Ishikawa (cell line): ENCODE measurements around the gene C2CD2.

Source experiments
- CEBPB ChIP-seq: IDR thresholded peaks from 2 replicates; pipeline ENCODE4 v1.6.1; 2012
- CREB1 ChIP-seq: IDR thresholded peaks from 2 replicates; pipeline ENCODE4 v1.6.1; 2012; ENCODE audit warnings: low read depth
- EGR1 ChIP-seq: IDR thresholded peaks from 2 replicates; pipeline ENCODE4 v1.6.1; 2012
- EP300 ChIP-seq: IDR thresholded peaks from 2 replicates; pipeline ENCODE4 v1.6.1; 2012; ENCODE audit warnings: borderline replicate concordance
- FOXM1 ChIP-seq: IDR thresholded peaks from 2 replicates; pipeline ENCODE4 v1.6.1; 2012; ENCODE audit warnings: low read depth, borderline replicate concordance
- NFIC ChIP-seq: IDR thresholded peaks from 2 replicates; pipeline ENCODE4 v1.6.1; 2012
- RAD21 ChIP-seq: IDR thresholded peaks from 2 replicates; pipeline ENCODE4 v1.6.1; 2012; ENCODE audit warnings: low read depth
- TAF1 ChIP-seq: IDR thresholded peaks from 2 replicates; pipeline ENCODE4 v1.6.1; 2012; ENCODE audit warnings: low read depth, mild to moderate bottlenecking
- TCF12 ChIP-seq: IDR thresholded peaks from 2 replicates; pipeline ENCODE4 v1.6.1; 2012; ENCODE audit warnings: low read depth
- TEAD4 ChIP-seq: IDR thresholded peaks from 2 replicates; pipeline ENCODE4 v1.6.1; 2012
- YY1 ChIP-seq: IDR thresholded peaks from 2 replicates; pipeline ENCODE4 v1.6.1; 2012; ENCODE audit warnings: low read depth
- ZBTB7A ChIP-seq: IDR thresholded peaks from 2 replicates; pipeline ENCODE4 v1.6.1; 2012; ENCODE audit warnings: low read depth
- TF ChIP-seq, protein P1 (sequence below): IDR thresholded peaks from 2 replicates; pipeline ENCODE4 v1.6.1; 2012
- TF ChIP-seq, protein P2 (sequence below): IDR thresholded peaks from 2 replicates; pipeline ENCODE4 v1.6.1; 2012; ENCODE audit warnings: low read depth, mild to moderate bottlenecking
- TF ChIP-seq, protein P3 (sequence below): IDR thresholded peaks from 2 replicates; pipeline ENCODE4 v1.6.1; 2012

C2CD2 gene

DNA sequence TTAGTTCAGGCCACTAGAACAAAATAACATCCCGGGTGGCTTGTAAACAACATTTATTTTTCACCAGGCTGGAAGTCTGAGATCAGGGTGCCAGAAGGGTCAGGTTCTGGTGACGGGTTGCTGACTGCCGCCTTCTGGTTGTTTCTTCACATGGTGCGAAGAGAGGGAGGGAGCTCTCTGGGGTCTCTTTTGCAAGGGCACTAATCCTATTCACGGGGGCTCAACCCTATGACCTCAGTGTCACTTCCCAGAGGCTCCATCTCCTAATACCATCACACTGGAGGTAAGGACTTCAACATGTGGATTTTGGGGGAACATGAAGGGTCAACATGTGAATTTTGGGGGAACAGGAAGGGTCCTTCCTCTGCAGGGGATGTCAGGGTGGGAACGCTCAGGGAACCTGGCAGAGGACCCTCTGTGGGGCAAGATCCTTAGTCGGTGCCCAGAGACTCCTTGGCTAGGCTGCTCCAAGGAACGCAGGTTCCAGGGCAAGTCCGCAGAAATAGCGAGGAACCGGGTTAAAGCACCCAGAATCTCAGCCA, 8.7 kb upstream of the C2CD2 start:
- TF ChIP-seq, protein P1, sequence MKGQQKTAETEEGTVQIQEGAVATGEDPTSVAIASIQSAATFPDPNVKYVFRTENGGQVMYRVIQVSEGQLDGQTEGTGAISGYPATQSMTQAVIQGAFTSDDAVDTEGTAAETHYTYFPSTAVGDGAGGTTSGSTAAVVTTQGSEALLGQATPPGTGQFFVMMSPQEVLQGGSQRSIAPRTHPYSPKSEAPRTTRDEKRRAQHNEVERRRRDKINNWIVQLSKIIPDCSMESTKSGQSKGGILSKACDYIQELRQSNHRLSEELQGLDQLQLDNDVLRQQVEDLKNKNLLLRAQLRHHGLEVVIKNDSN = no peak
- TF ChIP-seq, protein P2, sequence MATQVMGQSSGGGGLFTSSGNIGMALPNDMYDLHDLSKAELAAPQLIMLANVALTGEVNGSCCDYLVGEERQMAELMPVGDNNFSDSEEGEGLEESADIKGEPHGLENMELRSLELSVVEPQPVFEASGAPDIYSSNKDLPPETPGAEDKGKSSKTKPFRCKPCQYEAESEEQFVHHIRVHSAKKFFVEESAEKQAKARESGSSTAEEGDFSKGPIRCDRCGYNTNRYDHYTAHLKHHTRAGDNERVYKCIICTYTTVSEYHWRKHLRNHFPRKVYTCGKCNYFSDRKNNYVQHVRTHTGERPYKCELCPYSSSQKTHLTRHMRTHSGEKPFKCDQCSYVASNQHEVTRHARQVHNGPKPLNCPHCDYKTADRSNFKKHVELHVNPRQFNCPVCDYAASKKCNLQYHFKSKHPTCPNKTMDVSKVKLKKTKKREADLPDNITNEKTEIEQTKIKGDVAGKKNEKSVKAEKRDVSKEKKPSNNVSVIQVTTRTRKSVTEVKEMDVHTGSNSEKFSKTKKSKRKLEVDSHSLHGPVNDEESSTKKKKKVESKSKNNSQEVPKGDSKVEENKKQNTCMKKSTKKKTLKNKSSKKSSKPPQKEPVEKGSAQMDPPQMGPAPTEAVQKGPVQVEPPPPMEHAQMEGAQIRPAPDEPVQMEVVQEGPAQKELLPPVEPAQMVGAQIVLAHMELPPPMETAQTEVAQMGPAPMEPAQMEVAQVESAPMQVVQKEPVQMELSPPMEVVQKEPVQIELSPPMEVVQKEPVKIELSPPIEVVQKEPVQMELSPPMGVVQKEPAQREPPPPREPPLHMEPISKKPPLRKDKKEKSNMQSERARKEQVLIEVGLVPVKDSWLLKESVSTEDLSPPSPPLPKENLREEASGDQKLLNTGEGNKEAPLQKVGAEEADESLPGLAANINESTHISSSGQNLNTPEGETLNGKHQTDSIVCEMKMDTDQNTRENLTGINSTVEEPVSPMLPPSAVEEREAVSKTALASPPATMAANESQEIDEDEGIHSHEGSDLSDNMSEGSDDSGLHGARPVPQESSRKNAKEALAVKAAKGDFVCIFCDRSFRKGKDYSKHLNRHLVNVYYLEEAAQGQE = no peak
- TF ChIP-seq EP300 (no peak), TCF12 (no peak), NFIC (no peak), TEAD4 (no peak), TAF1 (no peak), FOXM1 (no peak), RAD21 (no peak), CREB1 (no peak), CEBPB (no peak), ZBTB7A (no peak), YY1 (no peak), EGR1 (no peak)
- TF ChIP-seq, protein P3, sequence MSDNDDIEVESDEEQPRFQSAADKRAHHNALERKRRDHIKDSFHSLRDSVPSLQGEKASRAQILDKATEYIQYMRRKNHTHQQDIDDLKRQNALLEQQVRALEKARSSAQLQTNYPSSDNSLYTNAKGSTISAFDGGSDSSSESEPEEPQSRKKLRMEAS = no peak

DNA sequence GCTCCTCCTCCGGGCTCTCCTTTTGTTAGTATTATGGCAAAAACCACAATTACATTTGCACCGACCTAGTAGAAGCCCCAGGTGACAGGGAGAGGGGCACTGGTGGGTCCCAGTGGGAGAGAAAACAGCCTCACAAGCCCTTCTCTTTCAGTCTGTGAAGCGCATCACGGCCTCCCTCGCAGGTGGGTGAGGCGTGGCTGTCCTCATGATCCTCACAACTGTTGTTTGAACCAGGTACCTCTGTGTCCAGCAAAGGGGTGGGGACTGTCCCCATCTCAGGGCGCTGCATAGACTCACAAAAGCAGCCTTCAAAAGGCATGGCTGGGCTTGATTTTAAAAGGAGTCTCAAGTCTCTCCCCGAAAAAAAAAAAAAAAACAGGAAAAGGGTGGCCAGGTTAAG, 7.9 kb upstream of the C2CD2 start:
- TF ChIP-seq CREB1 (no peak), YY1 (no peak), EP300 (no peak), CEBPB (no peak), ZBTB7A (no peak), TEAD4 (no peak), EGR1 (no peak), NFIC (no peak), RAD21 (no peak), TCF12 (no peak), TAF1 (no peak), FOXM1 (no peak)
- TF ChIP-seq, protein P1 = no peak
- TF ChIP-seq, protein P3 = no peak
- TF ChIP-seq, protein P2 = no peak

DNA sequence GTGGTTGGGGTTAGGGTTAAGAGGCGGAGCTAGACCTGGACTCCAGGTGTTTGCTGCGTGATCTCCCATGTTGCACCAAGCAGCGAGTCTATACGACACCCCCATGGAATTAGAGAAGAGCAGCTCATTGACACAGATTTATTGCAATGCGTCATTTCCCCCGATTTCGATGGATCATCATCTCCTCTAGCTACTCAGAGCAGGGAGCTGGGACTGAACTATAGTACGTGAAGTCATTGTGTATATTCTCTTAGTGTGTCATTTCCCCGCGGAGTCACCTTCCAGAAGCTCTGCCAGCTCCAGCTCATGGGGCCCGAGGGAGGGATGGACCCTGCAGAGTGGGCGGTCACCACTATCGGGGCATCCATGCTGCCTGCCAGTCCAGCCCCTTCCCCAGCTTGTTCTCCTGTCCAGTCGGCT, 7.5 kb upstream of the C2CD2 start:
- TF ChIP-seq, protein P3 = no peak
- TF ChIP-seq NFIC (no peak), RAD21 (no peak), FOXM1 (no peak), EGR1 (no peak), YY1 (no peak), CREB1 (no peak), TAF1 (no peak), TEAD4 (no peak), CEBPB (no peak)

DNA sequence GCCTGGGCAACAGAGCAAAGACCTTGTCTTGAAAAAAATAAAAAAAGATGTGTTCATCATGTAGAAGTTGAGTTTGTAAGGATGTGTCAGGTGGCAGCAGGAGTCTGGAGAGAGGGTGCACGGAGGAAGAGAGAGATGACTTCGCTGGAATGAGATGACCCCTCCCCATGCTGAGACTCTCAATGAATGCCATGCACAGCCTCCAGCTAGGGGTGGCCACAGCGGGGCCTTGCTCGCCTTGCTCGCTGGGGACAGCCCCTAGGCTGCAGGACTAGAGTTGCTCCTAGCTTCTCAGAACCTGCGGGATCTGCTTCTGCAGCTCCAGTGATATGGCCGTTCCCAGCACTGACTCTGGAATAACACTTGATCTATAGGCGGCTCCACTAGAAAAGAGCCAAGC, 6.6 kb upstream of the C2CD2 start:
- no peak for TF ChIP-seq YY1
- TF ChIP-seq TAF1 = no peak
- TF ChIP-seq, protein P3 = no peak
- TF ChIP-seq, protein P1 = no peak
- no peak for TF ChIP-seq RAD21
- no peak for TF ChIP-seq TCF12
- no peak for TF ChIP-seq CREB1
- no peak for TF ChIP-seq FOXM1
- TF ChIP-seq NFIC = no peak
- TF ChIP-seq EGR1 = no peak
- TF ChIP-seq, protein P2 = no peak
- TF ChIP-seq CEBPB = no peak
- no peak for TF ChIP-seq EP300
- no peak for TF ChIP-seq TEAD4
- TF ChIP-seq ZBTB7A = no peak
